Stomach (tissue), 4 donors: ENCODE results near the gene GDF7.

Experiments used
- CTCF ChIP-seq, 7 experiments: fragments of 450-650 bp in 4 of 7; fragments of 200-600 bp in 3 of 7; sonication (generic) in 3 of 7; IDR thresholded peaks; one replicate each; pipeline ENCODE4 v1.5.1; 2016 to 2019; ENCODE audit warnings: antibody characterized with exemption in 7 of 7, control low read depth in 2 of 7, mild to moderate bottlenecking in 1 of 7
- EP300 ChIP-seq: sonication (generic); formaldehyde crosslinking; IDR thresholded peaks from one replicate; pipeline ENCODE4 v1.6.1; 2017; ENCODE audit warnings: antibody characterized with exemption
- POLR2AphosphoS5 ChIP-seq, 3 donors: sonication (generic); formaldehyde crosslinking; IDR thresholded peaks; one replicate each; pipeline ENCODE4 v1.6.1; 2016; ENCODE audit warnings: antibody characterized with exemption in 3 of 3

GRCh38 chr2:20668871-20669475 is 2.0 kb downstream of the GDF7 start:
- TF ChIP-seq EP300 (no peak), CTCF (IDR thresholded peaks at IDR 0.05) (no peak), POLR2AphosphoS5 (IDR thresholded peaks at IDR 0.05) (no peak)
